Gastroesophageal sphincter (tissue), 4 donors: Measurements from ENCODE around the gene SENP2. TPM values are rescaled to one million over a fixed set of nuclear protein-coding genes. Genes with fewer than 3 reads are reported as not detected.

ENCODE experiments used
- ATAC-seq: fragments of 150-250 bp; one replicate; pipeline ENCODE4 v1.9.1; 2016; ENCODE audit warnings: mild to moderate bottlenecking, moderate library complexity
- H3K27ac ChIP-seq, 4 donors: fragments of 200-600 bp; sonication (generic) in 3 of 4; 1 replicate in 3 of 4; 2 replicates in 1 of 4; pipeline ENCODE4 v1.5.1; 2016 to 2019
- H3K27me3 ChIP-seq: fragments of 200-600 bp; sonication (generic); one replicate; pipeline ENCODE4 v1.5.1; 2019
- H3K36me3 ChIP-seq, 2 donors: fragments of 200-600 bp; sonication (generic); one replicate each; pipeline ENCODE4 v1.5.1; 2019; ENCODE audit warnings: control low read depth in 1 of 2
- H3K4me1 ChIP-seq, 3 donors: fragments of 200-600 bp; sonication (generic); 1 replicate in 2 of 3; 2 replicates in 1 of 3; pipeline ENCODE4 v1.5.1; 2016 to 2019; ENCODE audit warnings: control low read depth in 2 of 3
- H3K4me3 ChIP-seq, 2 donors: fragments of 200-600 bp; sonication (generic); one replicate each; pipeline ENCODE4 v1.5.1; 2019; ENCODE audit warnings: mild to moderate bottlenecking in 1 of 2, moderate library complexity in 1 of 2
- H3K9me3 ChIP-seq, 3 donors: fragments of 200-600 bp; sonication (generic); one replicate each; pipeline ENCODE4 v1.5.1; 2017 to 2019; ENCODE audit warnings: control low read depth in 2 of 3
- CTCF ChIP-seq, 4 experiments: fragments of 200-600 bp in 2 of 4; fragments of 450-650 bp in 2 of 4; sonication (generic) in 1 of 4; IDR thresholded peaks; one replicate each; pipeline ENCODE4 v1.5.1; 2017 to 2019; ENCODE audit warnings: antibody characterized with exemption in 4 of 4, mild to moderate bottlenecking in 2 of 4, moderate library complexity in 2 of 4
- EP300 ChIP-seq: sonication (generic); formaldehyde crosslinking; IDR thresholded peaks from one replicate; pipeline ENCODE4 v1.6.1; 2017; ENCODE audit warnings: antibody characterized with exemption, mild to moderate bottlenecking
- POLR2A ChIP-seq, 2 donors: fragments of 450-650 bp; IDR thresholded peaks; one replicate each; pipeline ENCODE4 v1.6.1; 2017; ENCODE audit warnings: antibody characterized with exemption in 2 of 2, mild to moderate bottlenecking in 2 of 2, moderate library complexity in 1 of 2
- POLR2AphosphoS5 ChIP-seq: sonication (generic); formaldehyde crosslinking; IDR thresholded peaks from one replicate; pipeline ENCODE4 v1.6.1; 2017; ENCODE audit warnings: antibody characterized with exemption
- WGBS, 2 donors: methylation state at CpG; one replicate each; pipeline ENCODE4 v1.1.5; 2018; ENCODE audit warnings: low coverage in 1 of 2; 5-methylcytosine and 5-hydroxymethylcytosine counted together
- total RNA-seq, 4 donors: library from RNA; depleted of rRNA; stranded (reverse); fragments of >200 nt; gene quantifications; one replicate each; pipeline ENCODE4 v1.1.0, GENCODE V29; 2016

Gene SENP2
- total RNA-seq, 4 donors from 2014 or later = 25.8 to 51.2 (median 40.2) TPM

- peaks cover 0 to 13% (median 0%) of the 10 kb centered on the region in 3 donors for H3K4me1 ChIP-seq
- no peaks in the 10 kb centered on the region for H3K9me3 ChIP-seq
- 17 to 61% methylated on average over 3 to 5 of the region's 16 CpGs for WGBS, 2 donors
- H3K36me3 ChIP-seq = peaks cover 0 to 9% of the 10 kb centered on the region in 2 donors
- peak; percentile 40 for ATAC-seq
- H3K4me3 ChIP-seq = no peak overlapping the region
- peaks cover 9% of the 10 kb centered on the region for H3K27me3 ChIP-seq
- TF ChIP-seq CTCF (IDR thresholded peaks at IDR 0.05) (no peak), POLR2A (IDR thresholded peaks at IDR 0.05) (no peak), POLR2AphosphoS5 (no peak), EP300 (no peak)
- H3K27ac ChIP-seq = peak overlapping the region in 1 of 4 donors; percentile 35
Measured at GRCh38 chr3:185645596-185646381, 59.7 kb downstream of the SENP2 start.

- no peaks in the 10 kb centered on the region for H3K9me3 ChIP-seq
- H3K27ac ChIP-seq = peak overlapping the region in 1 of 4 donors; percentile 35
- no peak overlapping the region for H3K4me3 ChIP-seq
- no peak for TF ChIP-seq POLR2A (IDR thresholded peaks at IDR 0.05)
- TF ChIP-seq EP300 = no peak
- TF ChIP-seq POLR2AphosphoS5 = no peak
- no peak for TF ChIP-seq CTCF (IDR thresholded peaks at IDR 0.05)
- peaks cover 9% of the 10 kb centered on the region for H3K27me3 ChIP-seq
- ATAC-seq = no peak
- peaks cover 0 to 13% (median 0%) of the 10 kb centered on the region in 3 donors for H3K4me1 ChIP-seq
- 48 to 73% methylated on average over 4 to 7 of the region's 14 CpGs for WGBS, 2 donors
- H3K36me3 ChIP-seq = peaks cover 0 to 9% of the 10 kb centered on the region in 2 donors
Measured at GRCh38 chr3:185646382-185647133, 60.5 kb downstream of the SENP2 start.

- H3K9me3 ChIP-seq = no peaks in the 10 kb centered on the region
- peaks cover 0 to 9% of the 10 kb centered on the region in 2 donors for H3K36me3 ChIP-seq
- TF ChIP-seq CTCF (IDR thresholded peaks at IDR 0.05) (no peak), EP300 (no peak), POLR2A (IDR thresholded peaks at IDR 0.05) (no peak), POLR2AphosphoS5 (no peak)
- no peak overlapping the region for H3K4me3 ChIP-seq
- peaks cover 9% of the 10 kb centered on the region for H3K27me3 ChIP-seq
- no peak for ATAC-seq
- H3K27ac ChIP-seq = no peak overlapping the region
- WGBS, 2 donors = 83 to 86% methylated on average over 7 to 13 of the region's 19 CpGs
- H3K4me1 ChIP-seq = peaks cover 0 to 13% (median 0%) of the 10 kb centered on the region in 3 donors
Measured at GRCh38 chr3:185647134-185647879, 61.2 kb downstream of the SENP2 start.

- H3K27me3 ChIP-seq = peaks cover 9% of the 10 kb centered on the region
- H3K36me3 ChIP-seq = peaks cover 0 to 9% of the 10 kb centered on the region in 2 donors
- no peak overlapping the region for H3K4me3 ChIP-seq
- peaks cover 0 to 13% (median 0%) of the 10 kb centered on the region in 3 donors for H3K4me1 ChIP-seq
- no peaks in the 10 kb centered on the region for H3K9me3 ChIP-seq
- no peak for ATAC-seq
- 80 to 95% methylated on average over 1 to 7 of the region's 10 CpGs for WGBS, 2 donors
- TF ChIP-seq CTCF (IDR thresholded peaks at IDR 0.05) (no peak), POLR2A (IDR thresholded peaks at IDR 0.05) (no peak), EP300 (no peak)
- no peak overlapping the region for H3K27ac ChIP-seq
Measured at GRCh38 chr3:185647880-185648210, 61.8 kb downstream of the SENP2 start.
